AG04450 (cell line): ENCODE measurements around the gene TNFRSF4. TPM values are rescaled to one million over a fixed set of nuclear protein-coding genes. Genes with fewer than 3 reads are reported as not detected.

Experiments
- CTCF ChIA-PET: fragments of 300-600, 350-600 bp; formaldehyde crosslinking; extraction: SDS; loops from one replicate; lab custom pipeline; 2022; ENCODE audit warnings: antibody characterized with exemption, inconsistent platforms; lab: Charles Lee
- POLR2A ChIA-PET: fragments of 350-600 bp; formaldehyde crosslinking; extraction: SDS; loops from one replicate; lab custom pipeline; 2021; ENCODE audit warnings: antibody characterized with exemption, inconsistent platforms; lab: Yijun Ruan, JAX
- DNase-seq: peaks from one replicate; pipeline ENCODE4 v3.0.0-alpha.2; 2011; ENCODE audit warnings: low read depth, low spot score
- H3K27ac ChIP-seq: one replicate; pipeline ENCODE4 v1.5.1; 2012; ENCODE audit warnings: low read depth, low read length, control low read depth
- H3K27me3 ChIP-seq: one replicate; pipeline ENCODE4 v1.6.0; 2012; ENCODE audit warnings: low read length; ENCODE audit not compliant: control insufficient read depth, insufficient read depth
- H3K4me3 ChIP-seq: 2 replicates; pipeline ENCODE4 v1.5.1; 2011; ENCODE audit warnings: mild to moderate bottlenecking, low read depth, low read length, control low read depth
- H3K9me3 ChIP-seq: 2 replicates; pipeline ENCODE4 v1.5.1; 2012; ENCODE audit warnings: low read length; ENCODE audit not compliant: control insufficient read depth, insufficient read depth
- CTCF ChIP-seq: IDR thresholded peaks from 2 replicates; pipeline ENCODE4 v1.5.1; 2011; ENCODE audit warnings: low read depth, low read length, control low read depth, inconsistent platforms
- polyA plus RNA-seq: library from polyadenylated mRNA; depleted of rRNA; stranded (reverse); fragments of >200 nt; gene quantifications from 2 replicates; pipeline ENCODE4 v1.2.3, GENCODE V29; 2011

Gene TNFRSF4
- polyA plus RNA-seq, 1 experiment = 0.07 TPM

GRCh38 chr1:1187938-1188337 is 26.0 kb downstream of the TNFRSF4 start:
- peaks cover 2% of the 10 kb centered on the region for H3K27me3 ChIP-seq
- ChIA-PET POLR2A (no interaction called here), CTCF (no interaction called here)
- no peak overlapping the region for H3K27ac ChIP-seq
- TF ChIP-seq CTCF = no peak
- peaks cover 14% of the 10 kb centered on the region for H3K9me3 ChIP-seq
- peak; percentile 29 for DNase-seq
- H3K4me3 ChIP-seq = no peak overlapping the region

GRCh38 chr1:1185101-1185765 is 28.7 kb downstream of the TNFRSF4 start:
- no peak for TF ChIP-seq CTCF
- Histone ChIP-seq H3K9me3 (peaks cover 8% of the 10 kb centered on the region; the same call in 1 of the 2 replicates), H3K27ac (no peak overlapping the region), H3K4me3 (no peak overlapping the region), H3K27me3 (peaks cover 2% of the 10 kb centered on the region)
- DNase-seq = no peak
- POLR2A ChIA-PET = no interaction called here
- CTCF ChIA-PET = no interaction called here

GRCh38 chr1:1183833-1184775 is 29.8 kb downstream of the TNFRSF4 start:
- TF ChIP-seq CTCF = no peak
- no peak overlapping the region for H3K4me3 ChIP-seq
- CTCF ChIA-PET = no interaction called here
- peaks cover 8% of the 10 kb centered on the region; the same call in 1 of the 2 replicates for H3K9me3 ChIP-seq
- peaks cover 2% of the 10 kb centered on the region for H3K27me3 ChIP-seq
- POLR2A ChIA-PET = no interaction called here
- H3K27ac ChIP-seq = no peak overlapping the region
- no peak for DNase-seq

- H3K9me3 ChIP-seq = peaks cover 8% of the 10 kb centered on the region; the same call in 1 of the 2 replicates
- peaks cover 2% of the 10 kb centered on the region for H3K27me3 ChIP-seq
- POLR2A ChIA-PET = no interaction called here
- no peak for TF ChIP-seq CTCF
- CTCF ChIA-PET = no interaction called here
- no peak overlapping the region for H3K27ac ChIP-seq
- no peak for DNase-seq
- no peak overlapping the region for H3K4me3 ChIP-seq
These were observed 30.7 kb downstream of the TNFRSF4 start for GRCh38 chr1:1183221-1183747.
